GM15510 (cell line): Measurements from ENCODE around the gene PDCD1LG2.

Experiments
- POLR2A ChIP-seq: IDR thresholded peaks from 3 replicates; pipeline ENCODE4 v1.6.1; 2011; ENCODE audit warnings: borderline replicate concordance; ENCODE audit not compliant: insufficient read length; ENCODE audit errors: extremely low read depth

PDCD1LG2 gene

GRCh38 chr9:5563886-5564285 is 53.6 kb downstream of the PDCD1LG2 start:
- no peak for TF ChIP-seq POLR2A

- no peak for TF ChIP-seq POLR2A
These were observed 55.8 kb downstream of the PDCD1LG2 start for GRCh38 chr9:5566054-5566618.

- no peak for TF ChIP-seq POLR2A
These were observed 58.5 kb downstream of the PDCD1LG2 start for GRCh38 chr9:5568868-5569267.

GRCh38 chr9:5569409-5569808 is 59.1 kb downstream of the PDCD1LG2 start:
- TF ChIP-seq POLR2A: no peak

GRCh38 chr9:5569891-5570290 is 59.6 kb downstream of the PDCD1LG2 start:
- TF ChIP-seq POLR2A: no peak

GRCh38 chr9:5571629-5572232 is 61.4 kb downstream of the PDCD1LG2 start:
- TF ChIP-seq POLR2A: no peak

- no peak for TF ChIP-seq POLR2A
These were observed 63.8 kb downstream of the PDCD1LG2 start for GRCh38 chr9:5574097-5574496.

- TF ChIP-seq POLR2A: no peak
These were observed 64.7 kb downstream of the PDCD1LG2 start for GRCh38 chr9:5575000-5575399.

- no peak for TF ChIP-seq POLR2A
These were observed 66.9 kb downstream of the PDCD1LG2 start for GRCh38 chr9:5577225-5577624.

- no peak for TF ChIP-seq POLR2A
These were observed 67.8 kb downstream of the PDCD1LG2 start for GRCh38 chr9:5578018-5578697.

GRCh38 chr9:5578698-5579085 is 68.4 kb downstream of the PDCD1LG2 start:
- no peak for TF ChIP-seq POLR2A

- TF ChIP-seq POLR2A: no peak
These were observed 69.5 kb downstream of the PDCD1LG2 start for GRCh38 chr9:5579881-5580280.

- no peak for TF ChIP-seq POLR2A
These were observed 70.3 kb downstream of the PDCD1LG2 start for GRCh38 chr9:5580650-5581049.

- TF ChIP-seq POLR2A: no peak
These were observed 72.5 kb downstream of the PDCD1LG2 start for GRCh38 chr9:5582835-5583195.

GRCh38 chr9:5586391-5586802 is 76.1 kb downstream of the PDCD1LG2 start:
- TF ChIP-seq POLR2A: peak; percentile 19

GRCh38 chr9:5587024-5587423 is 76.7 kb downstream of the PDCD1LG2 start:
- no peak for TF ChIP-seq POLR2A
